Activated CD4-positive, alpha-beta memory T cell treated with anti-CD3 and anti-CD28 coated beads, Interleukin-2, amount 10 ng/mL, durations not matched to agents 7 days and 5 days (primary cell): ENCODE measurements around the gene DHRS4L2. TPM values are rescaled to one million over a fixed set of nuclear protein-coding genes. Genes with fewer than 3 reads are reported as not detected.
"Not testable (repeated sequence)": the region's sequence is repeated elsewhere in the genome, so short reads cannot be mapped to it uniquely, and the experiment has no call there.

Source experiments
- CTCF ChIA-PET: fragments of 350-600 bp; sonication (Branson Sonifier 250); formaldehyde crosslinking; loops from one replicate; lab custom pipeline; 2021; ENCODE audit warnings: antibody characterized with exemption, inconsistent platforms; lab: Charles Lee
- POLR2A ChIA-PET: fragments of 350-600 bp; sonication (Branson Sonifier 250); formaldehyde crosslinking; loops from one replicate; lab custom pipeline; 2021; ENCODE audit warnings: antibody characterized with exemption; lab: Charles Lee
- DNase-seq: peaks from one replicate; pipeline ENCODE4 v3.0.0-alpha.2; 2020
- H3K27ac Mint-ChIP-seq: one replicate; pipeline ENCODE4 v1.8.0; 2021; ENCODE audit warnings: mild to moderate bottlenecking, mixed read lengths
- H3K27me3 Mint-ChIP-seq: one replicate; pipeline ENCODE4 v1.8.0; 2021; ENCODE audit warnings: mixed read lengths
- H3K36me3 Mint-ChIP-seq: one replicate; pipeline ENCODE4 v1.8.0; 2021; ENCODE audit warnings: low read depth, mixed read lengths
- H3K4me1 Mint-ChIP-seq: one replicate; pipeline ENCODE4 v1.8.0; 2021; ENCODE audit warnings: mixed read lengths
- H3K4me3 Mint-ChIP-seq: one replicate; pipeline ENCODE4 v1.8.0; 2021; ENCODE audit warnings: mild to moderate bottlenecking, mixed read lengths
- H3K9me3 Mint-ChIP-seq: one replicate; pipeline ENCODE4 v1.8.0; 2021; ENCODE audit warnings: mixed read lengths
- total RNA-seq, 2 experiments: library from RNA; stranded (reverse); gene quantifications; one replicate each; pipeline ENCODE4 v1.2.3, GENCODE V29; 2021

The DHRS4L2 gene
- 10 to 100 TPM; 18.3 to 20.2 TPM for total RNA-seq

- H3K4me3 Mint-ChIP-seq, result peak within 1 kb of the TSS; percentile 85
- ChIA-PET POLR2A (interaction anchor here (0.6 to 1.8 kb wide), 7 partner anchors 59 to 173 kb away, joined by 3 to 8 read pairs (median 4); partner anchors contain the start of genes EMC9 and IRF9), CTCF (interaction anchor here (0.9 to 1.7 kb wide), 2 partner anchors 70 to 104 kb away, joined by 3 to 4 read pairs; no protein-coding TSS in a partner anchor)
- peaks cover 27% of the 10 kb centered on the region for H3K4me1 Mint-ChIP-seq
- peak within 1 kb of the TSS; percentile 81 for H3K27ac Mint-ChIP-seq
- DNase-seq, result peak; percentile 89
- not testable (repeated sequence) for H3K9me3 Mint-ChIP-seq, H3K36me3 Mint-ChIP-seq, H3K27me3 Mint-ChIP-seq
These were observed at the start of gene DHRS4L2 for GRCh38 chr14:23988607-23989363. Gene DHRS4L2, plus strand, starts transcription at chr14:23988929. Its CDS starts 19 bp downstream, at chr14:23988948.

GRCh38 chr14:23939607-23940326 lies 49.0 kb upstream of the DHRS4L2 start:
- Mint-ChIP-seq H3K36me3 (peaks cover 2% of the 10 kb centered on the region), H3K27ac (no peak overlapping the region), H3K27me3 (peaks cover 2% of the 10 kb centered on the region), H3K4me3 (no peak overlapping the region), H3K9me3 (no peaks in the 10 kb centered on the region), H3K4me1 (no peaks in the 10 kb centered on the region)
- DNase-seq, result no peak
- CTCF ChIA-PET, result no interaction called here
- POLR2A ChIA-PET, result no interaction called here

GRCh38 chr14:23941230-23941629 lies 47.5 kb upstream of the DHRS4L2 start:
- Mint-ChIP-seq H3K27ac (no peak overlapping the region), H3K9me3 (no peaks in the 10 kb centered on the region), H3K4me1 (no peaks in the 10 kb centered on the region), H3K27me3 (no peaks in the 10 kb centered on the region), H3K36me3 (peaks cover 2% of the 10 kb centered on the region), H3K4me3 (no peak overlapping the region)
- DNase-seq, result no peak
- ChIA-PET CTCF (no interaction called here), POLR2A (no interaction called here)

GRCh38 chr14:23941669-23942068 lies 47.1 kb upstream of the DHRS4L2 start:
- Mint-ChIP-seq H3K36me3 (peaks cover 2% of the 10 kb centered on the region), H3K4me3 (no peak overlapping the region), H3K27me3 (peaks cover 2% of the 10 kb centered on the region), H3K9me3 (no peaks in the 10 kb centered on the region), H3K4me1 (no peaks in the 10 kb centered on the region), H3K27ac (no peak overlapping the region)
- ChIA-PET CTCF (no interaction called here), POLR2A (no interaction called here)
- no peak for DNase-seq

GRCh38 chr14:23942587-23942986 lies 46.1 kb upstream of the DHRS4L2 start:
- Mint-ChIP-seq H3K4me1 (no peaks in the 10 kb centered on the region), H3K27me3 (peaks cover 4% of the 10 kb centered on the region), H3K4me3 (no peak overlapping the region), H3K27ac (no peak overlapping the region), H3K9me3 (no peaks in the 10 kb centered on the region), H3K36me3 (peaks cover 2% of the 10 kb centered on the region)
- ChIA-PET POLR2A (no interaction called here), CTCF (interaction anchor here (1.2 to 1.5 kb wide), 2 partner anchors 10 to 11 kb away, joined by 3 to 5 read pairs; partner anchors contain the start of gene DHRS4)
- DNase-seq, result no peak

GRCh38 chr14:23949069-23949468 lies 39.7 kb upstream of the DHRS4L2 start:
- H3K36me3 Mint-ChIP-seq, result peaks cover 16% of the 10 kb centered on the region
- peaks cover 16% of the 10 kb centered on the region for H3K9me3 Mint-ChIP-seq
- H3K4me3 Mint-ChIP-seq, POLR2A ChIA-PET, DNase-seq, H3K27ac Mint-ChIP-seq, CTCF ChIA-PET, H3K27me3 Mint-ChIP-seq: not testable (repeated sequence)
- peaks cover 22% of the 10 kb centered on the region for H3K4me1 Mint-ChIP-seq

DNA sequence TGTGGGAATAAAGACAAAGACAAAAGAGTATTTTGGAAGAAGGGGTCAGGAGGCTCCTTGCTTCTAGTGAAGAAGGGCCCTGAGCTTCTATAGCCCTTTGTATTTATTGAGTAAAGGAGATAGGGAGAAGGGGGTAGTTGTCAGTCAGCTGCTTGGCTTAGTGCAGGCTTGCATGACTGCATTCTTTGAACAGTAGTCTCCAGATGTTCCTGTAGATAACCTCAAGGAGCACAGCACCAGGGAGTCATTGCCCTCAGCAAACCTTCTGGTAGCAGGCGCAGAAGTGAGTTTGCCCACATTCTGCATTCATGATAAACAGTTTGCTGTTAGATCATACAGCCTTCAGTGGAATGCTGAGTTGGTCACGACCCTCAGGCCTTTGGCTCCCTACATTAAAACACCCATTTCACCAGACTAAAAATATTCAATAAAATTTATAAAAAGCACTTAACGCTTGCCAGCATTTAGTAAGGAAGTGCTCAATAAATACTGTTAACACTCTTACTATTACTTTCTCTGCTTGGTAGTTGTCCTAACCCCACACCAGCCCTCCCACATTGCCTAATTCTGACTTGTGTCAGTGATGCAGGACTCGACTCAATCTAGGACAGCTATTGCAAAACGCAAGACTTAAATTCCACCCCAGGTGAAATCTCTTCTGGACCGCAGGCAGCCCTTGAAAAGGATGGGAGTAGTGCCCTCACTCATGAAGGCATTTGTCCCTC lies 38.2 kb upstream of the DHRS4L2 start:
- CTCF ChIA-PET, result interaction anchor here (1.2 kb wide), 1 partner anchor 158 kb away, joined by 3 read pairs; no protein-coding TSS in a partner anchor
- Mint-ChIP-seq H3K9me3 (peaks cover 16% of the 10 kb centered on the region), H3K27ac (no peak overlapping the region), H3K4me1 (peaks cover 30% of the 10 kb centered on the region), H3K36me3 (peaks cover 16% of the 10 kb centered on the region), H3K27me3 (peaks cover 4% of the 10 kb centered on the region), H3K4me3 (no peak overlapping the region)
- POLR2A ChIA-PET, result no interaction called here
- no peak for DNase-seq

GRCh38 chr14:23951136-23951466 lies 37.6 kb upstream of the DHRS4L2 start:
- Mint-ChIP-seq H3K9me3 (peaks cover 16% of the 10 kb centered on the region), H3K4me1 (peaks cover 30% of the 10 kb centered on the region), H3K36me3 (peaks cover 19% of the 10 kb centered on the region)
- H3K4me3 Mint-ChIP-seq, H3K27me3 Mint-ChIP-seq, DNase-seq, H3K27ac Mint-ChIP-seq, POLR2A ChIA-PET: not testable (repeated sequence)
- CTCF ChIA-PET, result interaction anchor here (1.2 kb wide), 1 partner anchor 158 kb away, joined by 3 read pairs; no protein-coding TSS in a partner anchor

DNA sequence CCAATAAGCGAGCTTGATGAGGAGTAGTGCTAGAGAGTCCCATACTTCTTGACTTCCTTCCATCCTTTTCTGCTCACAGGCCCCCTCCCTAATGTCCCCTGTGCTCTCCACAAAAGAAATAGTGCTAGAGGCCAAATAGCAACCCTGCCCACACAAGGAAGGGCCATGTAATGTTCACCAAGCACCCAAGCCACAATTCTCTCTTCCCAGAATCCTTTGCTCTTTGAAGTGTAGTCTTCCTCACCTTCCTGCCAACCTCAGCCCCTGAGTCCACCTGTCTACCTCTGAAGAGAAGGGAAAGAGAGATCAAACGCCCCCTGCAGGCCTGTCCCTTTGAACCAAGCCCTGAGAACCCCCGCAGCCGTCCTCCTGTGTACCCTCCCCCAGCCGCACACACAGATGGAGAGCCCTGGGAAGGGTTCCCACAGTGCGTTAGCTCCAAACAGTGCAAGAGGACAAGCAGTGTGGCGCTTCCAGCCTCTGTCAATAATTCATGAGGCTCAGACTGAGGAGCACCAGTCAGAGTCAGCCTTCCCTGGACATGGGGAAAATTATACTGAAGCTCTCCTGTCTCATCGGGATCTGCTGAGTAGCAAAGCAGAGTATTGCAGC lies 37.0 kb upstream of the DHRS4L2 start:
- H3K27ac Mint-ChIP-seq, result no peak overlapping the region
- ChIA-PET POLR2A (no interaction called here), CTCF (interaction anchor here (1.2 kb wide), 1 partner anchor 157 kb away, joined by 3 read pairs; no protein-coding TSS in a partner anchor)
- H3K27me3 Mint-ChIP-seq, result peaks cover 2% of the 10 kb centered on the region
- peaks cover 16% of the 10 kb centered on the region for H3K9me3 Mint-ChIP-seq
- H3K4me1 Mint-ChIP-seq, result peaks cover 30% of the 10 kb centered on the region
- DNase-seq, result no peak
- H3K4me3 Mint-ChIP-seq, result no peak overlapping the region
- H3K36me3 Mint-ChIP-seq, result peaks cover 19% of the 10 kb centered on the region

GRCh38 chr14:23953116-23953463 lies 35.6 kb upstream of the DHRS4L2 start:
- H3K36me3 Mint-ChIP-seq, result peaks cover 19% of the 10 kb centered on the region

GRCh38 chr14:23953464-23954278 lies 35.1 kb upstream of the DHRS4L2 start, which contains the start of gene DHRS4:
Gene DHRS4, plus strand, starts transcription at chr14:23953770. Its CDS starts 19 bp downstream, at chr14:23953789.
- H3K4me3 Mint-ChIP-seq, result peak within 1 kb of the TSS; percentile 89
- no peaks in the 10 kb centered on the region for H3K27me3 Mint-ChIP-seq
- POLR2A ChIA-PET, result no interaction called here
- CTCF ChIA-PET, result interaction anchor here (0.6 to 1.7 kb wide), 8 partner anchors 11 to 712 kb away, joined by 3 to 5 read pairs (median 4); partner anchors contain the start of genes CARMIL3 and DCAF11
- H3K9me3 Mint-ChIP-seq, result peaks cover 16% of the 10 kb centered on the region
- peak within 1 kb of the TSS; percentile 77 for H3K27ac Mint-ChIP-seq
- peaks cover 29% of the 10 kb centered on the region for H3K4me1 Mint-ChIP-seq
- peaks cover 19% of the 10 kb centered on the region for H3K36me3 Mint-ChIP-seq
- DNase-seq, result peak; percentile 90

More at GRCh38 chr14:23953116-23953463, 35.6 kb upstream of the DHRS4L2 start:
- DNase-seq, H3K27me3 Mint-ChIP-seq, POLR2A ChIA-PET: not testable (repeated sequence)
- CTCF ChIA-PET, result interaction anchor here (0.6 to 1.6 kb wide), 7 partner anchors 10 to 711 kb away, joined by 3 to 5 read pairs (median 4); partner anchors contain the start of genes CARMIL3 and DCAF11
- Mint-ChIP-seq H3K27ac (peak overlapping the region; percentile 77), H3K4me1 (peaks cover 30% of the 10 kb centered on the region), H3K9me3 (peaks cover 16% of the 10 kb centered on the region), H3K4me3 (peak overlapping the region; percentile 89)
